ENCODE results near the gene COQ2.
"Not testable (repeated sequence)": the region's sequence is repeated elsewhere in the genome, so short reads cannot be mapped to it uniquely, and the experiment has no call there.

Gene COQ2

GRCh38 chr4:83247415-83248357 is 36.9 kb downstream of the COQ2 start:
- no peak for DNase-seq

GRCh38 chr4:83241132-83241531 is 43.5 kb downstream of the COQ2 start:
- DNase-seq = no peak

GRCh38 chr4:83240379-83240875 is 44.2 kb downstream of the COQ2 start:
- no peak for DNase-seq

GRCh38 chr4:83238393-83239248 is 46.0 kb downstream of the COQ2 start:
- no peak for DNase-seq

GRCh38 chr4:83237591-83237990 is 47.0 kb downstream of the COQ2 start:
- no peak for DNase-seq

- DNase-seq = not testable (repeated sequence)
These were observed 48.9 kb downstream of the COQ2 start for GRCh38 chr4:83235645-83236133.

- no peak for DNase-seq
These were observed 49.5 kb downstream of the COQ2 start for GRCh38 chr4:83234902-83235644.

- DNase-seq = not testable (repeated sequence)
These were observed 50.2 kb downstream of the COQ2 start for GRCh38 chr4:83234387-83234786.

- no peak for DNase-seq
These were observed 52.5 kb downstream of the COQ2 start for GRCh38 chr4:83232082-83232481.

GRCh38 chr4:83231620-83232076 is 53.0 kb downstream of the COQ2 start:
- no peak for DNase-seq

- no peak for DNase-seq
These were observed 53.7 kb downstream of the COQ2 start for GRCh38 chr4:83230928-83231327.

GRCh38 chr4:83229791-83230190 is 54.8 kb downstream of the COQ2 start:
- DNase-seq = no peak

GRCh38 chr4:83228231-83228630 is 56.4 kb downstream of the COQ2 start:
- DNase-seq = no peak

GRCh38 chr4:83224502-83225197 is 59.9 kb downstream of the COQ2 start:
- DNase-seq = no peak

- DNase-seq = no peak
These were observed 60.8 kb downstream of the COQ2 start for GRCh38 chr4:83223781-83224180.

- DNase-seq = no peak
These were observed 62.6 kb downstream of the COQ2 start for GRCh38 chr4:83221897-83222441.

- DNase-seq = no peak
These were observed 65.0 kb downstream of the COQ2 start for GRCh38 chr4:83219344-83220331.

GRCh38 chr4:83217721-83218522 is 66.7 kb downstream of the COQ2 start:
- DNase-seq = no peak

- DNase-seq = no peak
These were observed 67.5 kb downstream of the COQ2 start for GRCh38 chr4:83216959-83217683.
